ENCODE data around the gene PCDHGA3.

- TF ChIP-seq MAX (IDR thresholded peaks at IDR 0.05) (no peak), ZBTB7A (IDR thresholded peaks at IDR 0.05; ENCODE audit: low read depth) (no peak), TAF1 (IDR thresholded peaks at IDR 0.05; ENCODE audit: low read depth) (no peak), NFIC (IDR thresholded peaks at IDR 0.05) (no peak), YY1 (IDR thresholded peaks at IDR 0.05; ENCODE audit: low read depth) (no peak)
Observed at GRCh38 chr5:141326088-141326854, 17.4 kb upstream of the PCDHGA3 start.
